Calu3 (cell line): ENCODE measurements around the gene CTNNBIP1. TPM values are rescaled to one million over a fixed set of nuclear protein-coding genes. Genes with fewer than 3 reads are reported as not detected.

Experiments used
- BruUV-seq: library from RNA; stranded (reverse); fragments of 400-500 nt; replicated peaks from 2 replicates; lab custom pipeline; 2021; lab: Mats Ljungman, UMichigan
- CTCF ChIA-PET: fragments of 300-600 bp; sonication (Branson Sonifier 250); formaldehyde crosslinking; loops from one replicate; lab custom pipeline; 2022; ENCODE audit warnings: antibody characterized with exemption; lab: Charles Lee
- DNase-seq: peaks from one replicate; pipeline ENCODE4 v3.0.0; 2022
- H3K27ac Mint-ChIP-seq: one replicate; pipeline ENCODE4 v1.8.0; 2022; ENCODE audit warnings: mixed read lengths; ENCODE audit not compliant: unreplicated experiment
- H3K27me3 Mint-ChIP-seq: one replicate; pipeline ENCODE4 v1.8.0; 2022; ENCODE audit warnings: mixed read lengths; ENCODE audit not compliant: unreplicated experiment
- H3K36me3 Mint-ChIP-seq: one replicate; pipeline ENCODE4 v1.8.0; 2022; ENCODE audit warnings: mild to moderate bottlenecking, moderate library complexity, mixed read lengths; ENCODE audit not compliant: insufficient read depth, unreplicated experiment
- H3K4me1 Mint-ChIP-seq: one replicate; pipeline ENCODE4 v1.8.0; 2022; ENCODE audit warnings: mild to moderate bottlenecking, low read depth, mixed read lengths; ENCODE audit not compliant: unreplicated experiment
- H3K4me3 Mint-ChIP-seq: one replicate; pipeline ENCODE4 v1.8.0; 2022; ENCODE audit warnings: mild to moderate bottlenecking, low read depth, moderate library complexity, mixed read lengths; ENCODE audit not compliant: unreplicated experiment
- H3K9me3 Mint-ChIP-seq: one replicate; pipeline ENCODE4 v1.8.0; 2022; ENCODE audit warnings: low read depth, mixed read lengths; ENCODE audit not compliant: unreplicated experiment
- intact Hi-C: fragments of 100-400 bp; cut with micrococcal nuclease; formaldehyde crosslinking; loops from one replicate; pipeline ENCODE4 v1.10.0; 2022; ENCODE audit not compliant: unreplicated experiment
- total RNA-seq: library from RNA; stranded (reverse); gene quantifications from 2 replicates; pipeline ENCODE4 v1.2.3, GENCODE V29; 2022
- TF ChIP-seq, protein P1 (sequence below): fragments of 200-600 bp; IDR thresholded peaks from one replicate; pipeline ENCODE4 v1.8.0; 2022; ENCODE audit warnings: antibody characterized with exemption; ENCODE audit not compliant: unreplicated experiment

CTNNBIP1 gene
- total RNA-seq, 1 experiment from 2014 or later = 11.8 TPM

DNA sequence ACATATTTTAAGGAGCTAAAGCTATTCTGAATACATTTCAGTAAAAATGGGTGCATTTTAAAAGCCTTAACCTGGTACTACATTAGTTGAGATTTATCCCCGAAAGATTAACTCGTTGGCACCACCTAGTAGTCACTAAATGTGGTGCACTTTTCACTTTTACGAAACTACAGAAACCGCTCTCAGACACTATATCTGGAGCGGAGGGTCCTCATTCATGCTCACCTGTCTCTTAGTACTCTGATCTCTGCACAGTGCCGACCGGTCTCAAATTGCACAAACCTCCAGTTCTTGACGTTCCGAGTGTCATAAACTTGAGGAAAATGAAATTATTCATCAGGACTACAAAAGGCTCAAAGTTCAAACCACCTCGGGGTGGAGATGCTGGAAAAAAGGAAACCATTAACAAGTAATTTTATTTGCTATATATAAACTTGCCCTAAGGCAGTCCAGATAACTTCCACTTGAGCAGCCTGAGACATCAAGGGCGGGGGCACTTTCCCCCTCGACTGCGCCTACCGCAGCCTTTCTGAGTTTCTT is 32.4 kb upstream of the CTNNBIP1 start:
- peaks cover 32% of the 10 kb centered on the region for H3K36me3 Mint-ChIP-seq
- no peaks in the 10 kb centered on the region for H3K4me1 Mint-ChIP-seq
- H3K27me3 Mint-ChIP-seq = no peaks in the 10 kb centered on the region
- peak; percentile 6 for DNase-seq
- no peaks in the 10 kb centered on the region for H3K9me3 Mint-ChIP-seq
- peak overlapping the region; percentile 93 for H3K4me3 Mint-ChIP-seq
- H3K27ac Mint-ChIP-seq = peak overlapping the region; percentile 88
- TF ChIP-seq, protein P1, sequence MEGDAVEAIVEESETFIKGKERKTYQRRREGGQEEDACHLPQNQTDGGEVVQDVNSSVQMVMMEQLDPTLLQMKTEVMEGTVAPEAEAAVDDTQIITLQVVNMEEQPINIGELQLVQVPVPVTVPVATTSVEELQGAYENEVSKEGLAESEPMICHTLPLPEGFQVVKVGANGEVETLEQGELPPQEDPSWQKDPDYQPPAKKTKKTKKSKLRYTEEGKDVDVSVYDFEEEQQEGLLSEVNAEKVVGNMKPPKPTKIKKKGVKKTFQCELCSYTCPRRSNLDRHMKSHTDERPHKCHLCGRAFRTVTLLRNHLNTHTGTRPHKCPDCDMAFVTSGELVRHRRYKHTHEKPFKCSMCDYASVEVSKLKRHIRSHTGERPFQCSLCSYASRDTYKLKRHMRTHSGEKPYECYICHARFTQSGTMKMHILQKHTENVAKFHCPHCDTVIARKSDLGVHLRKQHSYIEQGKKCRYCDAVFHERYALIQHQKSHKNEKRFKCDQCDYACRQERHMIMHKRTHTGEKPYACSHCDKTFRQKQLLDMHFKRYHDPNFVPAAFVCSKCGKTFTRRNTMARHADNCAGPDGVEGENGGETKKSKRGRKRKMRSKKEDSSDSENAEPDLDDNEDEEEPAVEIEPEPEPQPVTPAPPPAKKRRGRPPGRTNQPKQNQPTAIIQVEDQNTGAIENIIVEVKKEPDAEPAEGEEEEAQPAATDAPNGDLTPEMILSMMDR = no peak
- intact Hi-C loops = loop anchor here (2.0 to 5.0 kb wide), 2 partner anchors 65 to 90 kb away; partner anchors contain the start of gene UBE4B
- TSS peak; percentile 92 for BruUV-seq
- CTCF ChIA-PET = interaction anchor here (0.6 to 1.2 kb wide), 4 partner anchors 49 to 355 kb away, joined by 3 to 5 read pairs (median 4); partner anchors contain the start of gene UBE4B

DNA sequence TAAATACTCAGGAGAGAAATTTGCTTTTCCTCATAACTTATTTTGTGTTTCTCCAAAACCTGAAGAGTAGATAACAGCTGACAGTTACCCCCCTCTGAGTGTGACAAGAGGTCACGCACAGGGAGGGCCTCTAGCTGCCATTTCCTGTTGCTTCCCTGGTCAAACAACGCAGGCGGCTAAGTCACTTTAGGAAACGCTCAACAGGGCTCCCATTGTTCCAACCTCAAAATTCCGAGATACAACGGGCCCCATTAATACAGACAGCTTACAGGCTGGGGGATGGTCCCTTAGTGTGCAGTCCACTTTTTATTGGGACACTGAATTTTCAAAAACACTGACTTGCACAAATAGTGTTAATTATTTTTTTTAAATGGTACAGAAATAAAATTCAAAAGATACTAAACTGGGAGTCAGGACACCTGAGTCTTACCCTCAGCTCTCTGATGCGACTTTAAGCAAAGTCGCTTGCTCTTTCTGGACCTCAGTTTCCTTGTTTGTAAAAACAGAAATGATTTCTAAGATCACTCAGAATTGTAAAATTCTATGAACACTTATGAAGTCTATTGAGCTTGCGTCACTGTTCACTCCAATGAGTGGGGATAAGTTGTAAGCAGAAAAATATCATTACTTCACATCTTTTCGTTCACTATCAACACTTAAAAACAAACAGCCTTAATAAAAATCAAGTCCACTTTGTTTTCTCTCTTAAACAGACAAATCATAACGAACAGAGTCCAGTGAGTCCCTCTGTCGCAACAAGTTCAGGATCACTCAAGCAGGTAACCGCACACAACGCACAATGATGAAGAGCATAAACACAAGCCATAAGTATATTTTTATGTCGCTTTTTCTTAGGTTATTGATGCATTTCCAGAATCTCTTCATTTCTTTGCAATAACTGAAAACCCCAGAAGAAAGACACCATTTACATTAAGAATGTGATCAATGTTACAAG is 19.6 kb upstream of the CTNNBIP1 start:
- TF ChIP-seq, protein P1 = no peak
- no TSS peak for BruUV-seq
- Mint-ChIP-seq H3K36me3 (peaks cover 10% of the 10 kb centered on the region), H3K4me1 (no peaks in the 10 kb centered on the region), H3K4me3 (no peak overlapping the region), H3K9me3 (no peaks in the 10 kb centered on the region), H3K27ac (no peak overlapping the region), H3K27me3 (no peaks in the 10 kb centered on the region)
- CTCF ChIA-PET = no interaction called here
- DNase-seq = no peak
- intact Hi-C loops = no loop called here

DNA sequence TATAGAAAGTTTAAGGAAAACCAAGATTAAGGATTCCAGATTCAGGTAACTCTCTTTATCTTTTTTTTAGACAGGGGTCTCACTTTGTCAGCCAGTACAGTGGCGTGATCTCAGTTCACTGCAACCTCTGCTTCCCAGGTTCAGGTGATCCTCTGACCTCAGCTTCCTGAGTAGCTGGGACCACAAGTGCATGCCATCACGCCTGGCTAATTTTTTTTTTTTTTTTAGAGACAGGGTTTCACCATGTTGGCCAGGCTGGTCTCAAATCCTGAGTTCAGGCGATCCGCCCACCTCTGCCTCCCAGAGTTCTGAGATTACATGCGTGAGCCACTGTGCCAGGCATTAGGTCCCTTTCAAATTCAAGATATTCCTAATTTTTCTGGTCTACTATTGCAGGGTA is 17.2 kb upstream of the CTNNBIP1 start:
- BruUV-seq = no TSS peak

DNA sequence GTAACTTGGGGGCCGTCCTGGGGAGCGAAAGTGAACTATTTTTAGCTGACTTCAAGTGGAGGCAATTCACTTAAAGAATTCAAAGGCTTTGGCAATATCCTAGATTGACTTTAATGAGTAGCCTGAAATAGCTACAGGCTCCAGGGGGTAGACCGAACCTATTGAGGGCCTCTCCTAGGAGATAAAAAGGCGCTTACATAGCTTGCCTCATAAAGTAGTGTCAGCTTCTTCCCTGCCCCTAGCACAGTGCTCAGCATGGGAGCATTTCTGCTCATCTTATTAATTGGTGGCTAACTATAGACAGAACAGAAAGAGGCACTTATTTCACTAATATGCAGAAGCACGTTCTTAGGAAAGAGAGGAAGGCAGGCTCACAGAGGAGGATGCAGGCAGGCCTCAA is 12.3 kb upstream of the CTNNBIP1 start:
- no peak for DNase-seq
- CTCF ChIA-PET = no interaction called here
- TF ChIP-seq, protein P1 = no peak
- no TSS peak for BruUV-seq
- H3K9me3 Mint-ChIP-seq = no peaks in the 10 kb centered on the region
- no peak overlapping the region for H3K4me3 Mint-ChIP-seq
- no peak overlapping the region for H3K27ac Mint-ChIP-seq
- no peaks in the 10 kb centered on the region for H3K36me3 Mint-ChIP-seq
- intact Hi-C loops = no loop called here
- H3K27me3 Mint-ChIP-seq = peaks cover 14% of the 10 kb centered on the region
- H3K4me1 Mint-ChIP-seq = no peaks in the 10 kb centered on the region

More for the DNA sequence above, 17.2 kb upstream of the CTNNBIP1 start:
- intact Hi-C loops = no loop called here
- Mint-ChIP-seq H3K4me1 (no peaks in the 10 kb centered on the region), H3K27ac (no peak overlapping the region), H3K27me3 (no peaks in the 10 kb centered on the region), H3K36me3 (peaks cover 10% of the 10 kb centered on the region), H3K4me3 (no peak overlapping the region), H3K9me3 (no peaks in the 10 kb centered on the region)
- CTCF ChIA-PET = no interaction called here
- no peak for DNase-seq
- TF ChIP-seq, protein P1 = no peak
